NB4 (cell line): ENCODE measurements around the gene MAGEL2.

Source experiments
- DNase-seq: peaks from one replicate; pipeline ENCODE4 v3.0.0; 2010; ENCODE audit warnings: low read depth
- H3K4me3 ChIP-seq: one replicate; pipeline ENCODE4 v1.5.1; 2011; ENCODE audit warnings: mild to moderate bottlenecking, low read depth, low read length, moderate library complexity
- MYC ChIP-seq: IDR thresholded peaks from 2 replicates; pipeline ENCODE4 v1.6.1; 2011; ENCODE audit warnings: low read depth, low read length
- POLR2A ChIP-seq: IDR thresholded peaks from 2 replicates; pipeline ENCODE4 v1.6.1; 2011; ENCODE audit warnings: mild to moderate bottlenecking; ENCODE audit not compliant: insufficient read length; ENCODE audit errors: extremely low read depth
- TF ChIP-seq, protein P1 (sequence below): IDR thresholded peaks from one replicate; pipeline ENCODE4 v1.5.1; 2012; ENCODE audit warnings: low read depth, low read length
- TF ChIP-seq, protein P2 (sequence below): IDR thresholded peaks from 2 replicates; pipeline ENCODE4 v1.6.1; 2011; ENCODE audit warnings: low read depth, low read length

The MAGEL2 gene

DNA sequence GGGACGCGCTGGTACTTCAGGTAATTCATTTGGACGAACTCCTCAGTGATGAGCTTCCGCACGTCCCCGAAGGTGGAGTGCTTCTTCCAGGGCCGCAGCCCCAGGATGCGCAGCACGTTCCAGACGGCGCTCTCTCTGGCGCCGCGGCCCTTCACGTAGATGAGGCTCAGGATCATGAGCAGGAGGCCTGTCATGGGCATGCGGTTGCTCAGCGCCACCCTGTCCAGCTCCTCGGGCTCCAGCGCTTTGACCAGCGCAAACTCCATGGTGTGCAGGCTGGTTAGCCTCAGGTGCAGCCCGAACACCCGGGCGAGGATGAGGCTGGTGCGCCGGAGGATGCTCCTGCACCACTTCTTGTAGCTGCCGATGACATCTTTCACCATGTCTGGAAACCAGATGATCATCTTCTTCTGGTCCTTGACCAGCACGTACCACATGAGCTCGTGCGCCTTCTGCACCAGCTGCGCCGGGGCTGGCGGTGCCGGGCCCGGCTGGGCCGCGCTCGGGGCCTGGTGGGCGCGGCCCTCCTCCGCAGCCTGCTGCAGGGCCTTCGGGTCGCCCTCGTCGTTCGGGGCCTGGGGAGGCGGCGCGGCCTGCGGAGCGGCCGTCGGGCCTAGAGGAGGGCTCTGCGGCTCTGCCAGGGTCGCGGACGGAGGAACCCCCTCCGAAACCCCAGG is 38.9 kb upstream of the MAGEL2 start:
- H3K4me3 ChIP-seq: no peak overlapping the region
- TF ChIP-seq, protein P1, sequence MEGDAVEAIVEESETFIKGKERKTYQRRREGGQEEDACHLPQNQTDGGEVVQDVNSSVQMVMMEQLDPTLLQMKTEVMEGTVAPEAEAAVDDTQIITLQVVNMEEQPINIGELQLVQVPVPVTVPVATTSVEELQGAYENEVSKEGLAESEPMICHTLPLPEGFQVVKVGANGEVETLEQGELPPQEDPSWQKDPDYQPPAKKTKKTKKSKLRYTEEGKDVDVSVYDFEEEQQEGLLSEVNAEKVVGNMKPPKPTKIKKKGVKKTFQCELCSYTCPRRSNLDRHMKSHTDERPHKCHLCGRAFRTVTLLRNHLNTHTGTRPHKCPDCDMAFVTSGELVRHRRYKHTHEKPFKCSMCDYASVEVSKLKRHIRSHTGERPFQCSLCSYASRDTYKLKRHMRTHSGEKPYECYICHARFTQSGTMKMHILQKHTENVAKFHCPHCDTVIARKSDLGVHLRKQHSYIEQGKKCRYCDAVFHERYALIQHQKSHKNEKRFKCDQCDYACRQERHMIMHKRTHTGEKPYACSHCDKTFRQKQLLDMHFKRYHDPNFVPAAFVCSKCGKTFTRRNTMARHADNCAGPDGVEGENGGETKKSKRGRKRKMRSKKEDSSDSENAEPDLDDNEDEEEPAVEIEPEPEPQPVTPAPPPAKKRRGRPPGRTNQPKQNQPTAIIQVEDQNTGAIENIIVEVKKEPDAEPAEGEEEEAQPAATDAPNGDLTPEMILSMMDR: no peak
- TF ChIP-seq POLR2A (no peak), MYC (no peak)
- TF ChIP-seq, protein P2, sequence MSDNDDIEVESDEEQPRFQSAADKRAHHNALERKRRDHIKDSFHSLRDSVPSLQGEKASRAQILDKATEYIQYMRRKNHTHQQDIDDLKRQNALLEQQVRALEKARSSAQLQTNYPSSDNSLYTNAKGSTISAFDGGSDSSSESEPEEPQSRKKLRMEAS: no peak
- DNase-seq: no peak

DNA sequence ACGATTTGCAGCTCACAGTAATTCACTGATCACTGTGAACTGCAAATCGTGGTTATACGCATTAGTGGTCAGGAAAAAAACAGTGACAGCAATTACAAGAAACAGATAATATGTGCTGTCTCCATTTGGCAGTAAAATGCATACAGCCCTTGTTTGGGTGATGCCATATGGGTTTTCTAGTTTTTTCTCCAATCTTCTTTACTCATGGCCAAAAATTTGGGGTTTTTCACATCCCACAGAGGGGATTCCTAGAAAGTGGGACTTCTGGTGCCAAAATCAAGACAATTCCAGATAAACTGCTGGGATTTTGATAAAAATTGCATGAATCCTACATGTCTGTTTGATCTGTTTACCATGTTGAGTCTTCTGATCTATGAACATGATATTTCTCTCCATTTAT is 23.8 kb upstream of the MAGEL2 start:
- DNase-seq: no peak
- no peak for TF ChIP-seq POLR2A
- no peak for TF ChIP-seq MYC
- TF ChIP-seq, protein P2: no peak
- TF ChIP-seq, protein P1: no peak
- no peak overlapping the region for H3K4me3 ChIP-seq

DNA sequence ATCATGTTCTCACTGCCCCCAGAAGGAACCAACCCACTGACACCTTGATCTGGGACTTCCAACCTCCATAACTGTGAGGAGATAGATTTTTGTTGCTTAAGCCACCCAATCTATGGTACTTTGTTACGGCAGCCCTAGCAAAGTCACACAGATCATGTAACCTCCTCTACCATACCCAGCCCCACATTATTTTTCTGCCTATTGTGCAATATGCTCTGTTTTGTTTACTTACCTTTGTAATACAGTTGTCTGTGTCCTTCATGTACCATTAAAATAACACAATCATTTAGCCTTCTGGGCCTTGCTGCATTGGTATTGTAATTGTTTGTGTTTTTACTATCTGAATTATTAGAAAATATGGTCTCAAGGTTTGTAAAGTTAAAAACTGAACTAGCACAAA is 23.3 kb upstream of the MAGEL2 start:
- no peak overlapping the region for H3K4me3 ChIP-seq
- TF ChIP-seq MYC (no peak), POLR2A (no peak)
- TF ChIP-seq, protein P1: no peak
- TF ChIP-seq, protein P2: no peak
- DNase-seq: no peak

DNA sequence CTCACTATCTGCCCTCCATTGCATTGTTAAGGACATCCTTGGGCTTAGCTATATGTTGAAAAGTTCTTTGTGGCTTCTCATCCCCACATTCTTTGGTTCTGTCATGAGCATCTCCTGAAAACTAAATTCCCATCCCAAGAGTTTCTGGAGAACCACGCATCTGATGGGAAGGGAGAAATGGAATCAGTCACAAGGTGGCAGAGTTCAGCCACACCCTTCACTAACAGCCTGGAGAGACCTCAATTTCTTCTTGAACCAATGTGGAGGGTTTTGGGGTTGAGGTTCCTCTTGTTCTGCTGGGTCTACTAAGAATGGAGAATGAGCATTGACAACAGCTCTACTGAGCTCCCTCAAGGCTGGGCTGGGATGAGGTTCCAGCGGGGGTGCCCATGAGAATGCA is 15.6 kb upstream of the MAGEL2 start:
- H3K4me3 ChIP-seq: no peak overlapping the region
- no peak for DNase-seq
- TF ChIP-seq POLR2A (no peak), MYC (no peak)
- TF ChIP-seq, protein P2: no peak
- TF ChIP-seq, protein P1: no peak

DNA sequence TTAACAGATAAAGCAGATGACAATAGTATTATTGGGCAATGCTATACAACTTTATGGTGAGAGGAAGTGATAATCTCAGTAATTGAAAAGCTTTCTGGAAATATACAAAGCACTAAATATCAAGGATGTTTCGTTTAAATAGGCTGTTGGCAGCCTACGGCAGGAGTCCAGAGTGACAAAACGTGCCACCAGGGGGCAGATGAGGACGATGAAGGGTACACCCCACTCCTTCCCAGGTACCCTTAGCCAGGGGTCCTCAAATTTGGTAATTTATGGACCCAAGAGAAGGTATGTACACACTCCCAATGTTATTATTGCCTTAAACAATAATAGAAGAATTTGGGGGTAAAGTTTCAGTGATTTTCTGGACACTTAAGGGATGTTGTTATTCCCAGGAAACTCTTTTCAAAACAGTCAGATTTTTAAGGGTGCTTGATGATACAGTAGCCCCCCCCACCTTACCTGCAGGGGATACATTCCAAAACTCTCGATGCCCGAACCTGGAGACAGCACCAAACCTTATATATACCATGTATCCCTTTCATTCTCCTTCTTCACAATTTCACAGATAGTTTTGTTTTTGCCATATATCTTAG is 1.4 kb upstream of the MAGEL2 start:
- peak; percentile 32 for DNase-seq
- TF ChIP-seq, protein P2: no peak
- TF ChIP-seq, protein P1: peak; percentile 78
- TF ChIP-seq MYC: no peak
- H3K4me3 ChIP-seq: no peak overlapping the region
